ENCODE results near the gene PRR29.
"Not testable (repeated sequence)": the region's sequence is repeated elsewhere in the genome, so short reads cannot be mapped to it uniquely, and the experiment has no call there.

- TF ChIP-seq, protein P1, sequence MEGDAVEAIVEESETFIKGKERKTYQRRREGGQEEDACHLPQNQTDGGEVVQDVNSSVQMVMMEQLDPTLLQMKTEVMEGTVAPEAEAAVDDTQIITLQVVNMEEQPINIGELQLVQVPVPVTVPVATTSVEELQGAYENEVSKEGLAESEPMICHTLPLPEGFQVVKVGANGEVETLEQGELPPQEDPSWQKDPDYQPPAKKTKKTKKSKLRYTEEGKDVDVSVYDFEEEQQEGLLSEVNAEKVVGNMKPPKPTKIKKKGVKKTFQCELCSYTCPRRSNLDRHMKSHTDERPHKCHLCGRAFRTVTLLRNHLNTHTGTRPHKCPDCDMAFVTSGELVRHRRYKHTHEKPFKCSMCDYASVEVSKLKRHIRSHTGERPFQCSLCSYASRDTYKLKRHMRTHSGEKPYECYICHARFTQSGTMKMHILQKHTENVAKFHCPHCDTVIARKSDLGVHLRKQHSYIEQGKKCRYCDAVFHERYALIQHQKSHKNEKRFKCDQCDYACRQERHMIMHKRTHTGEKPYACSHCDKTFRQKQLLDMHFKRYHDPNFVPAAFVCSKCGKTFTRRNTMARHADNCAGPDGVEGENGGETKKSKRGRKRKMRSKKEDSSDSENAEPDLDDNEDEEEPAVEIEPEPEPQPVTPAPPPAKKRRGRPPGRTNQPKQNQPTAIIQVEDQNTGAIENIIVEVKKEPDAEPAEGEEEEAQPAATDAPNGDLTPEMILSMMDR (IDR thresholded peaks at IDR 0.05) = not testable (repeated sequence)
- TF ChIP-seq POLR2AphosphoS5 (IDR thresholded peaks at IDR 0.05) = not testable (repeated sequence)
Measured at GRCh38 chr17:64019551-64019961, 21.4 kb downstream of the PRR29 start.

All from stomach (tissue), 4 donors.